GM21515 (cell line): ENCODE results near the gene MATR3.
A peak's percentile ranks its signal among the peaks of the same experiment; 100 is the strongest.

Experiments
- ATAC-seq: cut with Tn5 transposase; IDR thresholded peaks from one replicate; pipeline ENCODE4 v1.9.1; 2021; ENCODE audit not compliant: unreplicated experiment

MATR3 gene

DNA sequence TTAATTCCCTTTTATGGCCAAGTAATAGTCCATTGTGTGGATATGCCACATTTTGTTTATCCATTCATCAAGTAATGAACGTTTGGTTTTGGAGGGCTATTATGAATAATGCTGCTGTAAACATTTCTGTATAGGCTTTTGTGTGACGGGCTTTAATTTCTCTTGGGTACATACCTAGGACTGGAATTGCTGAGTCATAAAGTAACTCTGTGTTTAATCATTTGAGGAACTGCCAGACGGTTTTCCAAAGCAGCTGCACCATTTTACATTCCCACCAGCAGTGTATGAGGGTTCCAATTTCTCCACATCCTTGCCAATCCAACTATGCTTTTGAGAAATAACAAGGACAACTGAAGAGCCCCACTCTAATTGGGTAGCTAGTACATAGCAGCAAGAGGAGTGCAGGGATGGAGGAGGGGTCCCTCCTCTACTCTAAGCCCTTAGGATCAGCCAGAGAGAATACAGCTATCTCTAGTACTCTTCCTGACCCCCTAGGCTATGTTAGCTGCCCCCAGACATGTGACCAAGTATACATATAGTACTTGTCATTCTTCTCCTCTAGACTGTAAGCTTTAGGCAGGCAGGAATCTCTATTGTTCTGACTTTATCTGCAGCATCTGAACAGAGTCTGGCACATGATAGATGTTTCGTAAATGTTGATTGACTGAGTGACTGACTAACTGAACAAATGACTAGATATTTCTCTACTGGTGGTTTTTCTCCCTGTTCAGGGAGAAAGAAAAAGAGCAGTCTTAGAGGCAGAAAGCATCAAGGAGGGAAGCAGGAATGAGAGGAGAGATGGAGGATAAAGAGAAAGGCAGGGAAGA is 22.1 kb upstream of the MATR3 start:
- no peak for ATAC-seq

DNA sequence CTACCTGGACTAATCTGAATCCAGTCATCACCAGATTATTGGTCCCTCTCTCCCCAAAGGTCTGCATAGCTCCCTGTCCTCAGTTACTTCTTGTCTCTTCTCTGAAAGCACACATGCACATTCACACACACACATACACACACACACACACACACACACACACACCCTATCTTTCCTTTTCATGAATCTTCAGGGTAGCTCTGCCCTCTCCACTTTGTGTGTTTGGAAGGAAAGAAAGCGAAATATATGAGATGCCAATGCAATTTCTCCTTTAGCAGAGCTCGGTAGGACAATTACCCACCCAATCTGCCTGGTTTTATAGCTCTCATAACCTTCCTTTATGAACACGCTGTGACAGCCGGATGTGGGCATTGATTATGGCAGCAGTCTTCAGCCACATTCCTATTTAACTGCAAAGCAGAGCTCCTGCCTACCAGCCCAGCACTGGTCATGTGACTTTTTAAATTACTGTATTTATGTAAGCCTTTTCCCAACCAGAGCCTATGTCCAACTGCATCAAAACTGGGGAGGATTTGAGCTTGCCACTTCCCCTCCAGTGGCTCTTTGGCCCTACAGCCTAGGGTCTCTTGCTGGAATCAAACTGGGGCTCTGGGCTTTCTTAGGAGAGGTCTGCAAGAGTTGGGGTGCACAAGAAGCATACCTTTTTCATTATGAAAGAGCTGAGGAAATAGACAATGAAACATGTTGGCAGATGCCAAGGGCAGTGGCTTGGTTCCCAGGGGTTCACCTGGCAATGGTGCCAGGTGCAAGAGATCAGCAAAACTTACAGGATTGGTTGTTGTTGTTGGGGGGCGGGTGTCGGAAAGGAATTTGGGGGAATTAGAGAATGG is 20.8 kb upstream of the MATR3 start:
- ATAC-seq = no peak

DNA sequence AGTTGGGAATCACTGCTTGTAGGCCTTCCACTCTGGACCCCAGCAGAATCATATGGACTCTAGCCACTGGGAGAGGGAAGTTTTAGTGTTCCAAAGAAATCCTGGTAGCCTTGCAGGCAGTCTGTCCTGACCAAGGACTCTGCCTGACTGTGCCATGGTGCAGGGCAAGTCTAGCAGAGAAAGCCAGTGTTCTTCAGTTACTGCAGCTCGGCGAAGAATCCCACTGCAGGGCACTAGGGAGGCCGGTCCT is 20.3 kb upstream of the MATR3 start:
- ATAC-seq = no peak

DNA sequence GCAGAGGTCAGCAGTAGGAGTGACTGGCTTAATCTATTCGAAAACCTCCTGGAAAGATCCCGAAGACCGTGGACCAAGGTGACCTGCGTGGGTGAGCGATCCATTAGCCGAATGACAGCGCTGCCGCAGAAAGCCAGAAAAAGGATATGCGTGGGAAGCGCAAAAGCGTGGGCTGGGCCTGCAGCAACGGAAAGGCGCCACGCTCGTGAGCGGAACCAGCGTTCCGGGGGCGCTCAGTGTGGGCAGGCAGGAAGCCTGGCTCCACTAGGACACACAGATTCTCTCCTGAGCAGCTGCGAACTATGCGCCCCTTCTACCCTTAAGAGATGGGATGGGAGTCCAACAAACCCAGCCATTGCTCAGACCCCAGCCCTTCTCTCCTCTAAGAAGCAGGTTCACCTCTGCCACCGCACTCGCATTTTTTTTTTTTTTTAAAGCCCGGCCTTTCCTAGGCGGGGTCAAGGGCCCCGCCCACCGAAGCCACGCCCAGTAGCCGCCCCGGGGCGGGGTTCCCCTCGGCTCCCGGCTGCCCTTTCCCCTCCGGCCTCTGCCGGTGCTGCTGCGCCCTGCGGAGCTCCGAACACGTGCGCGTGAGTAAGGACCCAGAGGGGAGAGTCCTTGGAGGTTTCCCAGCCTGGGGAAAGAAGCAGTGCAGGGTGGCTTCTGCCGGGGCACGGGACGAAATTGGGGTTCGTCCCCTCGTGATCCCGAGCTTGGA is 19.8 kb upstream of the MATR3 start:
- peak; percentile 81 for ATAC-seq

DNA sequence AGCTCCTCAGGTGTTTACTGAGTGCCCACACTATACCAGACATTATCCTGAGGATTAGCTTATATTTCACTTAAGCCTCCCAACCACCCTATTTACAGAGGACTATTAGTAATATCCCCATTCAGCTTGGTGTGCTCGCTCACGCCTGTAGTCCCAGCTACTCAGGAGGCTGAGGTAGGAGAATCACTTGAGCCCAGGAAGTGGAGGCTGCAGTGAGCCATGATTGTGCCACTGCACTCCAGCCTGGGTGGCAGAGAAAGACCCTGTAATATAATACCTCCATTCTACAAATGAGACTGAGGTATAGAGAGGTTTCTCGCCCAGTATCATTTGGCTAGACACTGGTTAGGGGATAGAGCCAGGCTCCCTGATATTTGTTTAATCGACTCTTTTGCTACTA is 18.0 kb upstream of the MATR3 start:
- no peak for ATAC-seq

DNA sequence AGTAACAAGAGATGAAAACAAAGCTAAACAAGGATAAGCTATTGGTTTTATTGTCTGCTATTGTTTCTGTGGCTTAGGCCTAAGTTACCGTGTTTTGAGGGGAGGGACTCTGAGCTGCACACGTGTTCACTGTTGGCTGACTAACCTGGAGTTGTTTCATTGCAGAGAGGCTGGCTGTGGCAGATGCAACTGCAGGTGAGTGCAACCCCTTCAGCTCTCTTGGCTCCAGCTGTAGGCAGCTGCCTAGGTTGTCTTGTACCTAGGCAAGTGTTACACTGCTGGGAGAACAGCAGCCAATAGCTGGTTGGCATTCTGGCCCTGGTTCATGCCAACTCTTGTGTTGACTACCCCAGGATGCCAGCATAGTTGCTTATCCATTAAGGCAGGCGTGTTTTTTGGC is 17.6 kb upstream of the MATR3 start:
- ATAC-seq = no peak

DNA sequence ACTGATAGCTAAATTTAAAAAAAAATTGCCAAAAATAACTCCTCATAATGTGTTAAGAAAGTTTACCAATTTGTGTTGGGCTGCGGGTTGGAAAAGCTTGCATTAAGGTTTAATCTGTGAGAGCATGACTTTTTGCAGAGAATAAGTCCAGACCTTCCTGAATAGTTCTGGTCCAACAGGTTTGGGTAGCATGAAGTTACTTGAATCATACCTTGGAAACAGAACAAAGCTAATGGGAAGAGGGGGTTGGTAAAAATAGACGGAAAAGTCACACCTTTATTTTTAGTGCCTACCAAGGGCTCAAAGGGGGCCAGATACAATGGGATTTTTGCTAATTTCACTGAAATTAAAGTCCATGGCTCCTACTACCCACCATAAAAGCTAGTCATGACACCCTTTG is 17.1 kb upstream of the MATR3 start:
- ATAC-seq = no peak

DNA sequence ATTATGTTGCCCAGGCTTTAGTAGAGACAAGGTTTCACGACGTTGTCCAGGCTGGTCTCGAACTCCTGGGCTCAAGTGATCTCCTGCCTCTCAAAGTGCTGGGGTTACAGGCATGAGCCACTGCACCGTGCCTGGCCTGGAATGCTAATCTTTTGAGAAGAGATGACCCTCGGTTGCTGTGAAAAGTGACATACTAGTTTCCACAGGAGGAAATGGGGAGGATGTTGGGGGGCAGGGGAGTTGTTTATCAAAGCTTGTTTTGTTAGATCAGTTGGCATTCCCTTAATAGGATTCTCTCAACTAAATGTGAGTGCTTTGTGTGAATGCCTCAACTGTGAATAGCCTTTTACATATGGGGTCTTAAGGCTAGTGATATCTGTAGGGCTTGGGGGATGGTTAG is 16.4 kb upstream of the MATR3 start:
- no peak for ATAC-seq

DNA sequence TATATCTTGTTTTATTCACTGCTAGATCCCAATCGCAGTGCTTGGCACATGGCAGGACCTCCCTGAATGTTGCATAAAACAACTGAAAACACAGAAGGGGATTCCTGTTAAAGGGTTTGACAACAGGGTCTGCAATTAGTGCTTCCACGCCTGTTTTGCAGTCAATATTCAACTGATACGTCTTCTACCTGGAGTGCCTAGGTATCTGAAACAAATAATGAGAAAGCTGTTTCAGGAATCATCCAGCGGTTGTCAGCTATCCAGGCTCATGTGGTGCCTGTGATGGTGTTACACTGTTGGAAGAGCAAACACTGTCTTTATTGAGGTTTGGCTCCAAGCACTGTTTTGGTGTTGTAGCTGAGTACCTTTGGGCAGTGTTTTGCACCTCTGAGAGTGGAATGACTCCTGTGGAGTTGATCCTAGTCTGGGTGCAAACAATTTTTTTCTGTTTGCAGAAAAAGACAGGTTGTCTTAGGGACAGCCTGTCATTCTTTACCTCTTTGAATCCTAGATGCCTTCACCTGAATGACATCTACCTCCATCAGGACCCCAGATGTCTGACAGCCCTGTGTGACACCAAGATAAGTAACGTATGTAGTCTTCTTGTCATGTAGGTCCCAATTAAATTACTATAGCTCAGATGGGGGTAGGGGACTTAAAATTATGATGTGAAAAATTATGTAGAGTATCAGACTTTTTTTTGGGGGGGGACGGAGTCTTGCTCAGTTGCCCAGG is 14.8 kb upstream of the MATR3 start:
- ATAC-seq = no peak

DNA sequence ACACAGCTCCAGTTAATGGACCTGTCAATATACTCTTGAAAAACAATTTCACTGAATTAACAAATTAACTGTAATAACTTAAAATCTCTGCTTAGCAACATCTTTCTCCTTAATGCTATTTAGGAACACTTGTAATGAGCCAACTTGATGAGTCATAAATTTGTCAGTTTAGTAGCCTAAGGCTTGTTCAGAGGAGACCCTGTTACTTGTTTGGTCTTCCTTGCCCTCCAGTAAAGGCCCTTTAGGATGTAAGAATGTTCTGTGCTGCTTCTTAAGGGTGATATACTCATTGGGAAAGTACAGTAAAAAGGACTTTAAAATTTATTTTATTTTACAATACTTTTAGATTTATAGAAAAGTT is 11.4 kb upstream of the MATR3 start:
- ATAC-seq = no peak

DNA sequence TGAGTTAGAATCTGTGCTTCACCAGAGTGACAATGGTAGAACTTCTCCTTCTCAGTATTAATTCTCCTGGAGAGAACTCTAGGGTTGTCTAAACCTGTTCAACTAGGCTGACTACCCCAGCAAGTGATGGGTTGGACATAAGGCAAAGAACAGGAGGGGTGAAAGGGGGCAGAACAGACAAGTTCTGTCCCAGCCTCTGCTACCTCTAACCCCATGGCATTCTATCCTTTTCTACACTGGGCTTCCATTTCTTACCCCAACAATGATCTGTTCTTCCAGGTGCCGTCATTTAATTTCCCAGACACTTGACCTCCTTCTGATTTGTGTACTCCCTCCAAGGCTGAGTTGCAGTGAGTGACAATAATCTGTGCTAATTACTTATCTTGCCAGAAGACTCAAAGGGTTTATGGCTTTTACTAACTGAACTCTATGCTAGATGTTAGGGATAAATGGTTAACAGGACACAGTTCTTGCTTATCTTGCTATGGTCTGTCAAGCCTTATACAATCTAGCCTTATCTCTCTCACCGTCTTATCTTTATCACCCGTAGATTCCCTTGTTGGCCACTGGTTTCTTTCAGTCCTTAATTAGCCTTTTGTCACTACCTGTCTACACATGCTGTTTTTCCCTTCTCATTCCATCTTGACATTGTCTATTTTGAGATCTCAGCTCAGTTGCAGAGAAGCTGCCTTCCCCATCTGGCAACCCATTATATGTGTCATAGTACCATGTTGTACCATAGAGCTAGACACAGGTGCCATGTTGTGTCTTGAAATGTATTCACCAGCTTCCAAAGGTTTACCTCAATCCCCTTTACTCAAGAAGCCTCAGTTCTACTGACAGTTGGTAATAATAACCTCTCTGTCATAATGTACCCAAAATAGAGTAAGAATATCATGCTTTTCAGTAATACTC is 10.0 kb upstream of the MATR3 start:
- no peak for ATAC-seq

DNA sequence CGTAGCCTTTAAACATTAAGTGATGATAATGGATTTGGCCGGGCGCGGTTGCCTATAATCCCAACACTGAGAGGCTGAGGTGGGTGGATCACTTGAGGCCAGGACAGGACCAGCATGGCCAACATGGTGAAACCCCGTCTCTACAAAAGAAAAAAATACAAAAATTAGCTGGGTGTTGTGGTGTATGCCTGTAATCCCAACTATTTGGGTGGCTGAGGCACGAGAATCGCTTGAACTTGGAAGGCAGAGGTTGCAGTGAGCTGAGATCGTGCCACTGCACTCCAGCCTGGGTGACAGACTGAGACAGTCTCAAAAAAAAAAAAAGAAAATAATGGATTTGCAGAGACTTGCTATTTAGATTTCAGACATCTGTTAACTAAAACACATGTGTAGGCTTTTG is 9.2 kb upstream of the MATR3 start:
- ATAC-seq = no peak

DNA sequence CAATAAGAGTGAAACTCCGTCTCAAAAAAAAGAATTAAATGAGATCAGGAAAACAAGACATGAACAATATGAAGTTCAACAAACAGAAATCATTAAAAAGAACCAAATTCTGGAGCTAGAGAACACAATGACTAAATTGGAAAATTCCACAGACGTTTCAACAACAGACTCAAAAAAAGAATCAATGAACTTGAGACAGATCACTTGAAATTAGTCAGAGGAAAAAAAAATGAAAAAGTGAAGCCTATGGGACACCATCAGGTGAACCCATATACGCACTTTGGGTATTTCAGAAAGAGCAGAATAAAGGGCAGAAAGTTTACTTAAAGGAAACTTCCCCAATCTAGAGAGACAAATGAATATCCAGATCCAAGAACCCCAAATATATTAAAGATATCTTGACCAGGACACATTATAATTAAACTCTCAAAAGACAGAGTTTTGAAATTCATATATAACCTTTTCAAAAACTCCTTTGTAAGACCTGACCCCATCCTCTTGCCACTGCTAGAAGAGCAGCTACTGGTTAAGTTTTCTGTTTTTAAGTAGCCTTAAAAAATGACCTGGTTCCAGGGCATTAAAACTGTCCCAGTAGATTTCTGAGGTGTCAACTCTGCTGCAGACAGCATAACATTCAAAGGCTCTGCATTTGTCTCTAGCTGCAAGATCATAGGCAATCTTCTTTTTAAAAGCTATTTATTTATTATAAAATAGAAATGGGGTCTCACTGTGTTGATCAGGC is 7.7 kb upstream of the MATR3 start:
- no peak for ATAC-seq

DNA sequence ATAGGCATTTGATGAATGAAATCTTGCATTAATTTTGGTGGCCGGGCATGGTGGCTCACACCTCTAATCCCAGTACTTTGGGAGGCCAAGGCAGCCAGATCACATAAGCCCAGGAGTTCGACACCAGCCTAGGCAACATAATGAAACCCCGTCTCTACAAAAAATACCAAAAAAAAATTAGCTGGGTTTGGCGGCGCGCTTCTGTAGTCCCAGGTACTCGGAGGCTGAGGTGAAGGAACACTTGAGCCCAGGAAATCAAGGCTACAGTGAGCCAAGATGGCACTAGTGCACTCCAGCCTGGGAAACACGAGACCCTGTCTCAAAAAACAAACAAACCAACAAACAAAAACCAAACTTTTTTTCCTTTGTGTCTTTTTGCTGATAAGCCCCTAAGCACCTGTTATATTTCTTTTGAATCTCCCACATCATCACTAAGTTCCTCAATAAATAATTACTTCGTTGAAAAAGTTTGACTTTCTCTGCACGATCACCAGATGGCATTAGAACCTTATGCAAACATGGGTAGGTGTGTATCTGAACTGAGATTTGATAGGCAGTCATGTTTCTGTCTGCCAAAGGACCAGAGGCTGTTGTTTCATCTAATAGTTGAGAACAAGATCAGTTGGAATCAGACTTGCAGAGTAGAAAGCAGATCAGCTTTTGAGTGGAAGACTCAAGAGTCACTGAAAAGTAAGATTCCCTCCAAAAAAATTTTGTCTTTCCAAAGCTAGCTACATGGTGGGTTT is 5.5 kb upstream of the MATR3 start:
- no peak for ATAC-seq

DNA sequence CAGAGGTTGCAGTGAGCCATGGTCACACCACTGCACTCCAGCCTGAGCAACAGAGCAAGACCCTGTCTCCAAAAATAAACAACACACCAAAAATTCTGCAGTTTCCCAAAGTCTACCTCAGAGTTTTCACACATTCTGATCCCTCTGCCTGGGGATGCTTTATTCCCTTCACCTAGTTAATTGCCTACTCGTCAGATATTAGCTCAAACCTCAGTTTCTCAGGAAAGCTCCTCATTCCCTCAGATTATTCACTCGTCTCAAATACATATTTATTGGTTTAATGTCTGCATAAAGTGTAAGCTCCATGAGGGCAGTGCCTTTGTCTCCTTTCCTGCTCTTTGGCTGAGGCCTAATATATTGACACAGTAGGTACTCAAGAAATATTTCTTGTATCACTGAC is 2.5 kb upstream of the MATR3 start:
- no peak for ATAC-seq

DNA sequence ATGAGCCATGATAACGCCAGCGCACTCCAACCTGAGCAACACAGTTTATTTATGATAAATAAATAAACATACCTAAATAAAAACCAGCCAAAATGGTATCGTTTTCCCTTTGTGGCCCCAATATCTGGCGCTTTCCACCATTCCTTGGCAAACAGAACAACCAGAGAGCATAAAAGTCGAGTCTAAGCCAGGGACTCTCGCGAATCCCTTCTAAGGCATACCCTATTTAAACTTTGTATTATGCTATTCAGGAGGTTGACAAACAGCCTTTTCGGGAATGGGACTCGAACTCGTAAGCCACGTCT is 386 bp upstream of the MATR3 start:
- no peak for ATAC-seq

DNA sequence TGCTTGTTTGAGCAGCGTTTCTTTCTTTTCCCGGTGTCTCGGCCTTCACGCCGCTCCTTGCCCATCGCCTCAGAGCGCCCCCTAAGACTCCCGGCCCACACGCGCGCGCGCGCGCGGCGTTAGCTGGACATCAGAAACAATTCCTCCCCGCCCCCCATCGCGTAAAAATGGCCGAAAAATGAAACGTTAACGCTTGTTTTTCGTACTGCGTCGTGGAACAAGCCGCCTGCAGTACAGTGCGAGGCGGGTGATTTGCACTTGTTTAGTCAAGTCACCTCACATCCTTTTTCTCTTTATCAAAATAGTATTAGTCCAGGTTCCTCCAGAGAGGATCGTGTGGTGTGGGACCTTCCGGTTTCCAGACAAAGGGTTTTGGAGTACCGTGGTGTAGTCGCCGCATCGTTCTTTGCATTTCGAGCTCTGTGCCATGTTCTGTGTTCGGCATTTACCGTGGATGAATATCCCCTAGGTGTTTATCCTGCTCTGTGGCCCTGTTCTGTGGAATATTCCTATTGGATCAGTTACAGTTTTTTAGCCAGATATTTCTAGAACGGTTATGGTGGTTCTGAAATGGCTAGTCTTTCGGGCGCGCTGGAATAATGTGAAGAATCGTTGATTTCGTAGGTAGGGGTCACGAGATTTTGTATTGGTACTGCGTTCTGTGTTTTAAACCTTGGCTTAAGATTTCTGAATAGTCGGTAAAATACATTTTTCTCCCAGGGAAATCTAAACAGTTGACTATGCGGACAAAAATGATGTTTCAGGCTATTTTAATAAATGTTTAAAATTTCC is 1.0 kb downstream of the MATR3 start:
- peak; percentile 30 for ATAC-seq

DNA sequence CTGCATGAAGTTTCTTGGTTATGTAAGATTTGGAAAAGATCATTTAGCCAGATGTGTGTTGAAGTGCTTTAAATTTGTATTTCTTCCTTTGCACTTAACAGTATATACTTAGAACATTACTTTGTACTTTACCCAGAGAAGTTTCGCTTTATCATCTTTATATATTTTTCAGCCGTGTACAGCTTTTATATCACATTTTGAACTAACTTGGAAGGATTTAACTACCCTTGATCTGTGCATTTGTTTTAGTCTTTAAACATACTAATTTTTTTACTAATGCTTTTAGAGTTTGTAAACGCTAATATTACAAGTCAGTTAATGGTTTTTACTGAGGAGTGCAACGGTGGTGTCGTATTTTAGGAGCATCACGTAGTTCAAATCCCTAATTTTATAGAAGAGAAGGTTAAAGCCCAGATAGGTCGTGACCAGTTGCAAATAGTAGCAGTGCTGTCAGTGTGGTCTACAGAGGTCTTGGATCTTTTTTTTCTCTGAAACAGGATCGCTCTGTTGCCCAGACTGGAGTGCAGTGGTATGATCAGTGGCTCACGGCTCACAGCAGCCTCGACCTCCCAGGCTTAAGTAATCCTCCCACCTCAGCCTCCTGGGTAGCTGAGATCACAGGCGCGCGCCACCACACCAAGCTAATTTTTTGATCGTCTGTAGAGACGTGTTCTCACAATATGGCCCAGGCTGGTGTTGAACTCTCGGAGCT is 2.0 kb downstream of the MATR3 start:
- ATAC-seq = no peak
